ENCODE results near the gene HIVEP3. TPM values are rescaled to one million over a fixed set of nuclear protein-coding genes. Genes with fewer than 3 reads are reported as not detected.

The HIVEP3 gene
- total RNA-seq, 4 donors from 2014 or later = 1.4 to 3.0 (median 2.3) TPM

DNA sequence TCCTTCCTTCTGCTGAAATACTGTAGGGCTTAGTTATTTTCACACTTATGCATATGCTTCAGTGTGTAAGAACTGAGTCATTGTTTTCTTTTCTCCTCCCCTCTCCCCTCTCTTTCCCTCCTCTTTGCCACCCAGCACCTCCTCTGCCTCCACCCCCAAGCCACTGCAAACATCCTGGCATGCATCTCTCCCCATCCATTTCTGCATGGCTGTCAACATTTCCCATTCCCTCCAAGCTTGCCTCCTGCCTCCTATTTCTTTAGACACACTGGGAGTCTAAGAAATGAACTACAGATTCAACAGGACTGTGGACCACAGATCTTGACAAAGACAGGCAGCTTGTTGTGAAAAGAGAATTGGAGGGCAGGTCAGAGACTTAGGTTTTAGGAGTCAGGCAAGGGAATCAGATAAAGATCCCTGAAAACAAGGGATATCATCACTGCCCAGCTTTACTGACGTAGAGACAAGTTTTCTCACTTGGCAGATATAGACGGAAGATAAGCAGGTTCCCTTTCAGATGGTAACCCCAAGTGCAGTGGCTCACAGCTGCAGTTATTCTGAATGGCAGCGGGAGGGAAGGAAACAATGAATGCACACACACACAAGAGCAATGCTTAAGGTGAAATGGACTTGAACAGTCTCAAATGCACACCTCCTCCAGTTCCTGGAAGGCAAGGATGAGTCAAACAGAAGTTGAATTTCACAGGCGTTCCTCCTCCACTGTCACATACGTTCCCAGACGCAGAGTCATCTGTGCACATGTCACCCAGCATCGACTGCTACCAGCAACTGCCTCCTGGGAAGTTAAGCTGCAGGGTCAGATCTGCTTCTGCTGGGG, 56.1 kb downstream of the HIVEP3 start:
- H3K27me3 ChIP-seq = no peaks in the 10 kb centered on the region
- H3K4me3 ChIP-seq = no peak overlapping the region
- intact Hi-C loops (cut with DNase I) = no loop called here
- WGBS = 61% methylated on average over 7 of the region's 7 CpGs
- no peak overlapping the region for H3K27ac ChIP-seq (replicated peaks in 1 of 4)
- TF ChIP-seq, protein P1, sequence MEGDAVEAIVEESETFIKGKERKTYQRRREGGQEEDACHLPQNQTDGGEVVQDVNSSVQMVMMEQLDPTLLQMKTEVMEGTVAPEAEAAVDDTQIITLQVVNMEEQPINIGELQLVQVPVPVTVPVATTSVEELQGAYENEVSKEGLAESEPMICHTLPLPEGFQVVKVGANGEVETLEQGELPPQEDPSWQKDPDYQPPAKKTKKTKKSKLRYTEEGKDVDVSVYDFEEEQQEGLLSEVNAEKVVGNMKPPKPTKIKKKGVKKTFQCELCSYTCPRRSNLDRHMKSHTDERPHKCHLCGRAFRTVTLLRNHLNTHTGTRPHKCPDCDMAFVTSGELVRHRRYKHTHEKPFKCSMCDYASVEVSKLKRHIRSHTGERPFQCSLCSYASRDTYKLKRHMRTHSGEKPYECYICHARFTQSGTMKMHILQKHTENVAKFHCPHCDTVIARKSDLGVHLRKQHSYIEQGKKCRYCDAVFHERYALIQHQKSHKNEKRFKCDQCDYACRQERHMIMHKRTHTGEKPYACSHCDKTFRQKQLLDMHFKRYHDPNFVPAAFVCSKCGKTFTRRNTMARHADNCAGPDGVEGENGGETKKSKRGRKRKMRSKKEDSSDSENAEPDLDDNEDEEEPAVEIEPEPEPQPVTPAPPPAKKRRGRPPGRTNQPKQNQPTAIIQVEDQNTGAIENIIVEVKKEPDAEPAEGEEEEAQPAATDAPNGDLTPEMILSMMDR (IDR thresholded peaks at IDR 0.05) = no peak
- TF ChIP-seq EP300 (IDR thresholded peaks at IDR 0.05) (no peak), POLR2A (IDR thresholded peaks at IDR 0.05; ENCODE audit: low read depth) (no peak), POLR2AphosphoS5 (IDR thresholded peaks at IDR 0.05) (no peak)
- no peaks in the 10 kb centered on the region for H3K36me3 ChIP-seq
- H3K9me3 ChIP-seq = no peaks in the 10 kb centered on the region
- no peak for DNase-seq (ENCODE audit: extremely low spot score)
- H3K4me1 ChIP-seq = peaks cover 0 to 5% (median 0%) of the 10 kb centered on the region in 4 donors

DNA sequence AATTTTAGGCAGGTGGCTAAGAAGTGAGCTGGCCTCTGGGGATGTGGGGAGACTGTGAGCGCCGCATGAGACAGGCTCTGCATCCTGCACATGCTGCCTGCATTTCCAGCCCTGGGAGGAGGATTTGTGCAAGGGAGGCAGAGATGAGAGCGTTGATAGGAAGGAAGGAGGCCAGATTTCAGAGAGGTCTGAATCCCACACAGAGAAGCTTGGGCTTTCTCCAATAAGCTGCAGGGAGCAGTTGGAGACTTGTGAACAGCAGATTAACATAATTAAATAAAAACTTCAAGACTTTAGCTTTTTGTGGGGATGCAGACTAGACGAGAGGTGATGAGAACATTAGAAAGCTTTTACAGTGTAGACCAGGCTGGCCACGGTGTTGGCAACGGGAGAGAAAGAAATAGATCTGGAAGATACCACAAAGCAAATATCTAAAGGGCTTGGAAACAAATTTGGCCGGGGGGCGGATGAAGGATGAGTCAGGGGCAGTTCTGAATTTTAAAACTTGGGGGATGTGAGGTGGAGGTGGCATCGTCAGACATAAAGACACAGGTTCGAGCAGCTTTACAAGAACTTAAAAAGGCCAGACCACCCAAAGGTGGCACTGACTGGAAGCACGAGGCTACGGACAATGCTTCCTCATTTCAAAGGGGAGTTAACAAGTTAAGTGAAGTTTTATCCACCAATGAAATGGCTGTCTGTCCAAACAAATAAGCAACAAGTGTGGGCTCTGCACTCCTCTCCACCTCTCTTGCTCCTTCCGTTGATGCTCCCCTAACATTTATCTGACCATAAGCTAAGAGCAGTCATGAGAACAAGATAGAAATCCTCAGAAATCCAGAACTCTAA, 57.0 kb downstream of the HIVEP3 start:
- TF ChIP-seq POLR2A (IDR thresholded peaks at IDR 0.05; ENCODE audit: low read depth) (no peak), POLR2AphosphoS5 (IDR thresholded peaks at IDR 0.05) (no peak), EP300 (IDR thresholded peaks at IDR 0.05) (no peak)
- TF ChIP-seq, protein P1 (IDR thresholded peaks at IDR 0.05) = no peak
- H3K4me1 ChIP-seq = peaks cover 5 to 8% (median 6%) of the 10 kb centered on the region in 4 donors
- DNase-seq (ENCODE audit: extremely low spot score) = no peak
- intact Hi-C loops (cut with DNase I) = no loop called here
- H3K27ac ChIP-seq (replicated peaks in 1 of 4) = no peak overlapping the region
- 74% methylated on average over 13 of the region's 13 CpGs for WGBS
- no peak overlapping the region for H3K4me3 ChIP-seq
- no peaks in the 10 kb centered on the region for H3K27me3 ChIP-seq
- no peaks in the 10 kb centered on the region for H3K36me3 ChIP-seq
- H3K9me3 ChIP-seq = no peaks in the 10 kb centered on the region

- WGBS = 88% methylated on average over 8 of the region's 8 CpGs
- Histone ChIP-seq H3K27me3 (no peaks in the 10 kb centered on the region), H3K4me1 (peaks cover 7 to 16% (median 15%) of the 10 kb centered on the region in 4 donors), H3K9me3 (no peaks in the 10 kb centered on the region), H3K36me3 (no peaks in the 10 kb centered on the region), H3K27ac (replicated peaks in 1 of 4) (no peak overlapping the region), H3K4me3 (no peak overlapping the region)
- no peak for DNase-seq (ENCODE audit: extremely low spot score)
- intact Hi-C loops (cut with DNase I) = no loop called here
- TF ChIP-seq, protein P1 (IDR thresholded peaks at IDR 0.05) = no peak
These were observed 58.0 kb downstream of the HIVEP3 start for GRCh38 chr1:41860771-41861170.

- intact Hi-C loops (cut with DNase I) = no loop called here
- Histone ChIP-seq H3K36me3 (no peaks in the 10 kb centered on the region), H3K4me1 (peaks cover 7 to 17% (median 16%) of the 10 kb centered on the region in 4 donors), H3K9me3 (no peaks in the 10 kb centered on the region), H3K27ac (replicated peaks in 1 of 4) (no peak overlapping the region), H3K27me3 (no peaks in the 10 kb centered on the region), H3K4me3 (no peak overlapping the region)
- TF ChIP-seq POLR2A (IDR thresholded peaks at IDR 0.05; ENCODE audit: low read depth) (no peak), EP300 (IDR thresholded peaks at IDR 0.05) (no peak), POLR2AphosphoS5 (IDR thresholded peaks at IDR 0.05) (no peak)
- TF ChIP-seq, protein P1 (IDR thresholded peaks at IDR 0.05) = no peak
- WGBS = 75% methylated on average over 1 of the region's 1 CpG
- no peak for DNase-seq (ENCODE audit: extremely low spot score)
These were observed 58.5 kb downstream of the HIVEP3 start for GRCh38 chr1:41860214-41860613.
